GM13976 (cell line): ENCODE measurements around the gene ALPI.
A peak's percentile ranks its signal among the peaks of the same experiment; 100 is the strongest.
"Not testable (repeated sequence)": the region's sequence is repeated elsewhere in the genome, so short reads cannot be mapped to it uniquely, and the experiment has no call there.

Experiments
- DNase-seq: peaks from one replicate; pipeline ENCODE4 v3.0.0; 2012; ENCODE audit warnings: low spot score
- CTCF ChIP-seq: IDR thresholded peaks from 2 replicates; pipeline ENCODE4 v1.5.1; 2012; ENCODE audit warnings: borderline replicate concordance, mild to moderate bottlenecking; ENCODE audit not compliant: insufficient read depth; ENCODE audit errors: extremely low read depth, missing control alignments, control extremely low read depth
- in situ Hi-C: fragments of 300-500 bp; cut with MboI; formaldehyde crosslinking; loops from one replicate; pipeline ENCODE4 v1.12.0; 2022; ENCODE audit warnings: low sequenced_read_pairs, mixed read lengths, inconsistent platforms; ENCODE audit not compliant: unreplicated experiment

The ALPI gene

GRCh38 chr2:232436381-232437194 lies 19.4 kb upstream of the ALPI start:
- in situ Hi-C loops: no loop called here
- no peak for TF ChIP-seq CTCF
- DNase-seq: no peak

- TF ChIP-seq CTCF: no peak
- in situ Hi-C loops: no loop called here
- DNase-seq: no peak
Measured at GRCh38 chr2:232437195-232437571, 18.8 kb upstream of the ALPI start.

GRCh38 chr2:232438091-232438490 lies 17.9 kb upstream of the ALPI start:
- no peak for DNase-seq
- in situ Hi-C loops: no loop called here
- TF ChIP-seq CTCF: no peak

- no peak for DNase-seq
Measured at GRCh38 chr2:232438951-232439757, 16.8 kb upstream of the ALPI start.

GRCh38 chr2:232439758-232440135 lies 16.2 kb upstream of the ALPI start:
- in situ Hi-C loops: no loop called here
- TF ChIP-seq CTCF: no peak

More at GRCh38 chr2:232438951-232439757, 16.8 kb upstream of the ALPI start:
- TF ChIP-seq CTCF: peak; percentile 53
- in situ Hi-C loops: no loop called here

GRCh38 chr2:232440220-232441018 lies 15.5 kb upstream of the ALPI start:
- in situ Hi-C loops: not testable (repeated sequence)
- TF ChIP-seq CTCF: peak; percentile 88
- DNase-seq: peak; percentile 90

More at GRCh38 chr2:232439758-232440135, 16.2 kb upstream of the ALPI start:
- peak; percentile 42 for DNase-seq
